Gastrocnemius medialis (tissue), 4 donors: ENCODE measurements around the gene ACTL10. TPM values are rescaled to one million over a fixed set of nuclear protein-coding genes. Genes with fewer than 3 reads are reported as not detected.
A peak's percentile ranks its signal among the peaks of the same experiment; 100 is the strongest.
"Not testable (repeated sequence)": the region's sequence is repeated elsewhere in the genome, so short reads cannot be mapped to it uniquely, and the experiment has no call there.

Experiments used
- ATAC-seq, 2 donors: fragments of 150-250 bp; one replicate each; pipeline ENCODE4 v1.9.1; 2016
- DNase-seq, 2 donors: peaks; one replicate each; pipeline ENCODE4 v3.0.0-alpha.2; 2019
- H3K27ac ChIP-seq, 4 donors: fragments of 200-600 bp; sonication (generic); 1 replicate in 1 of 4; 2 replicates in 3 of 4; pipeline ENCODE4 v1.5.1; 2016 to 2018; ENCODE audit warnings: mild to moderate bottlenecking in 2 of 4, moderate library complexity in 1 of 4
- H3K27me3 ChIP-seq, 3 donors: fragments of 200-600 bp; sonication (generic) in 2 of 3; 1 replicate in 1 of 3; 2 replicates in 2 of 3; pipeline versions ENCODE4 v1.5.1 to v1.6.0; 2016 to 2019; ENCODE audit warnings: mild to moderate bottlenecking in 1 of 3, moderate library complexity in 1 of 3
- H3K36me3 ChIP-seq, 2 donors: fragments of 200-600 bp; sonication (generic) in 1 of 2; one replicate each; pipeline ENCODE4 v1.5.1; 2017 to 2018
- H3K4me1 ChIP-seq, 2 donors: fragments of 200-600 bp; sonication (generic) in 1 of 2; one replicate each; pipeline ENCODE4 v1.5.1; 2016 to 2017; ENCODE audit warnings: mild to moderate bottlenecking in 2 of 2
- H3K4me3 ChIP-seq, 4 donors: fragments of 200-600 bp; sonication (generic) in 3 of 4; 1 replicate in 1 of 4; 2 replicates in 3 of 4; pipeline ENCODE4 v1.5.1; 2016 to 2019; ENCODE audit warnings: mild to moderate bottlenecking in 2 of 4
- H3K9me3 ChIP-seq, 3 donors: fragments of 200-600 bp; sonication (generic) in 2 of 3; 1 replicate in 1 of 3; 2 replicates in 2 of 3; pipeline ENCODE4 v1.5.1; 2016 to 2019
- CTCF ChIP-seq, 5 experiments: fragments of 450-650 bp in 3 of 5; fragments of 200-600 bp in 2 of 5; sonication (generic) in 2 of 5; IDR thresholded peaks in 4 of 5; conservative IDR thresholded peaks in 1 of 5; 1 replicate in 4 of 5; 2 replicates in 1 of 5; pipeline ENCODE4 v1.5.1; 2016 to 2019; ENCODE audit warnings: antibody characterized with exemption in 5 of 5, mild to moderate bottlenecking in 3 of 5, moderate library complexity in 3 of 5
- POLR2A ChIP-seq, 2 donors: fragments of 450-650 bp; IDR thresholded peaks; one replicate each; pipeline ENCODE4 v1.6.1; 2017; ENCODE audit warnings: antibody characterized with exemption in 2 of 2, mild to moderate bottlenecking in 2 of 2, moderate library complexity in 2 of 2
- in situ Hi-C, 4 donors: fragments of 200-750 bp; cut with MboI; loops; one replicate each; pipeline versions ENCODE4 v1.15.0 to v1.8.0; 2017; ENCODE audit warnings: low sequenced_read_pairs in 4 of 4
- intact Hi-C: fragments of 100-400 bp; cut with DNase I; formaldehyde crosslinking; loops from one replicate; pipeline ENCODE4 v1.15.1; 2023; ENCODE audit warnings: low total_unique reads
- total RNA-seq, 4 donors: library from RNA; depleted of rRNA; stranded (reverse); fragments of >200 nt; gene quantifications; one replicate each; pipeline versions ENCODE4 v1.1.0 to v1.2.3, GENCODE V29; 2016

The ACTL10 gene
- total RNA-seq, 4 donors from 2014 or later = 0.22 to 0.39 TPM; not detected in 2

- TF ChIP-seq CTCF (IDR thresholded peaks at IDR 0.05 in 4 of 5, conservative IDR thresholded peaks at IDR 0.05 in 1 of 5) = no peak
- TF ChIP-seq POLR2A (IDR thresholded peaks at IDR 0.05) = no peak
- no peaks in the 10 kb centered on the region for H3K9me3 ChIP-seq
- ATAC-seq (no peak), DNase-seq (no peak)
- no peaks in the 10 kb centered on the region for H3K36me3 ChIP-seq
- intact Hi-C loops (no loop called here), in situ Hi-C loops (no loop called here)
- no peaks in the 10 kb centered on the region for H3K27me3 ChIP-seq
- H3K27ac ChIP-seq = no peak overlapping the region
- H3K4me3 ChIP-seq = no peak overlapping the region
- no peaks in the 10 kb centered on the region for H3K4me1 ChIP-seq
Observed at GRCh38 chr20:33693741-33694638, 27.2 kb downstream of the ACTL10 start.

GRCh38 chr20:33694639-33695012 lies 27.9 kb downstream of the ACTL10 start:
- in situ Hi-C loops (no loop called here), intact Hi-C loops (no loop called here)
- DNase-seq = no peak
- TF ChIP-seq POLR2A (IDR thresholded peaks at IDR 0.05) = no peak
- no peak for TF ChIP-seq CTCF (IDR thresholded peaks at IDR 0.05 in 4 of 5, conservative IDR thresholded peaks at IDR 0.05 in 1 of 5)
- ATAC-seq = no peak
- no peaks in the 10 kb centered on the region for H3K4me1 ChIP-seq
- H3K27me3 ChIP-seq = no peaks in the 10 kb centered on the region
- H3K4me3 ChIP-seq = no peak overlapping the region
- H3K9me3 ChIP-seq = no peaks in the 10 kb centered on the region
- H3K36me3 ChIP-seq = no peaks in the 10 kb centered on the region
- H3K27ac ChIP-seq = no peak overlapping the region

GRCh38 chr20:33696448-33696847 lies 29.7 kb downstream of the ACTL10 start:
- Histone ChIP-seq H3K4me1 (no peaks in the 10 kb centered on the region), H3K36me3 (no peaks in the 10 kb centered on the region), H3K4me3 (no peak overlapping the region), H3K9me3 (no peaks in the 10 kb centered on the region), H3K27ac (no peak overlapping the region), H3K27me3 (no peaks in the 10 kb centered on the region)
- DNase-seq = no peak
- in situ Hi-C loops (no loop called here), intact Hi-C loops (no loop called here)
- TF ChIP-seq POLR2A (IDR thresholded peaks at IDR 0.05) (no peak), CTCF (IDR thresholded peaks at IDR 0.05 in 4 of 5, conservative IDR thresholded peaks at IDR 0.05 in 1 of 5) (no peak)
- no peak for ATAC-seq

- Histone ChIP-seq H3K9me3 (no peaks in the 10 kb centered on the region), H3K36me3 (no peaks in the 10 kb centered on the region), H3K27ac (peak overlapping the region in 1 of 4 donors; percentile 37), H3K27me3 (no peaks in the 10 kb centered on the region), H3K4me3 (no peak overlapping the region), H3K4me1 (no peaks in the 10 kb centered on the region)
- TF ChIP-seq POLR2A (IDR thresholded peaks at IDR 0.05) (no peak), CTCF (IDR thresholded peaks at IDR 0.05 in 4 of 5, conservative IDR thresholded peaks at IDR 0.05 in 1 of 5) (no peak)
- in situ Hi-C loops (no loop called here), intact Hi-C loops (no loop called here)
- DNase-seq (peak in 1 of 2 donors; percentile 24), ATAC-seq (peak in 1 of 2 donors; percentile 42)
Observed at GRCh38 chr20:33697129-33697528, 30.4 kb downstream of the ACTL10 start.

GRCh38 chr20:33698966-33699365 lies 32.2 kb downstream of the ACTL10 start:
- H3K4me3 ChIP-seq, H3K27ac ChIP-seq, H3K9me3 ChIP-seq, intact Hi-C loops, ATAC-seq, H3K4me1 ChIP-seq, H3K27me3 ChIP-seq, in situ Hi-C loops, H3K36me3 ChIP-seq, DNase-seq: not testable (repeated sequence)

GRCh38 chr20:33700696-33701441 lies 34.1 kb downstream of the ACTL10 start:
- intact Hi-C loops, H3K27ac ChIP-seq, DNase-seq, ATAC-seq, H3K27me3 ChIP-seq, in situ Hi-C loops, H3K4me1 ChIP-seq, H3K4me3 ChIP-seq, H3K36me3 ChIP-seq, H3K9me3 ChIP-seq: not testable (repeated sequence)
